ENCODE data around the gene OR10J1.
"Not testable (repeated sequence)": the region's sequence is repeated elsewhere in the genome, so short reads cannot be mapped to it uniquely, and the experiment has no call there.

GRCh38 chr1:159449605-159450004, 10.1 kb downstream of the OR10J1 start:
- not testable (repeated sequence) for TF ChIP-seq CTCF, POLR2AphosphoS5, POLR2A (IDR thresholded peaks at IDR 0.05)

All from gastroesophageal sphincter (tissue), 3 donors.